Measurements from ENCODE around the gene ATP6AP1.

Gene ATP6AP1

GRCh38 chrX:154413142-154413541 lies 15.3 kb upstream of the ATP6AP1 start:
- Histone ChIP-seq H3K4me1 (ENCODE audit: low read length) (peaks cover 9% of the 10 kb centered on the region), H3K9me3 (ENCODE audit: insufficient read depth, low read length) (no peaks in the 10 kb centered on the region), H3K27me3 (ENCODE audit: low read depth, low read length) (no peaks in the 10 kb centered on the region), H3K36me3 (replicated peaks; ENCODE audit: low read depth, low read length) (peaks cover 6% of the 10 kb centered on the region), H4K20me1 (ENCODE audit: insufficient read depth, low read length) (no peaks in the 10 kb centered on the region), H3K27ac (ENCODE audit: low read length) (0 out of 2 replicates have a peak overlapping the region, but pooled peaks have one; percentile 73), H2AFZ (ENCODE audit: low read depth, low read length) (no peak overlapping the region), H3K4me2 (ENCODE audit: low read length) (peak overlapping the region; percentile 94), H3K79me2 (ENCODE audit: low read length) (peaks cover 21% of the 10 kb centered on the region), H3K4me3 (ENCODE audit: low read length) (no peak overlapping the region; the same call in 1 of the 2 replicates), H3K9ac (ENCODE audit: low read length) (0 out of 2 replicates have a peak overlapping the region, but pooled peaks have one; percentile 95)
- TF ChIP-seq EZH2phosphoT487 (IDR thresholded peaks at IDR 0.05; ENCODE audit: low read depth), result no peak
- TF ChIP-seq, protein P1, sequence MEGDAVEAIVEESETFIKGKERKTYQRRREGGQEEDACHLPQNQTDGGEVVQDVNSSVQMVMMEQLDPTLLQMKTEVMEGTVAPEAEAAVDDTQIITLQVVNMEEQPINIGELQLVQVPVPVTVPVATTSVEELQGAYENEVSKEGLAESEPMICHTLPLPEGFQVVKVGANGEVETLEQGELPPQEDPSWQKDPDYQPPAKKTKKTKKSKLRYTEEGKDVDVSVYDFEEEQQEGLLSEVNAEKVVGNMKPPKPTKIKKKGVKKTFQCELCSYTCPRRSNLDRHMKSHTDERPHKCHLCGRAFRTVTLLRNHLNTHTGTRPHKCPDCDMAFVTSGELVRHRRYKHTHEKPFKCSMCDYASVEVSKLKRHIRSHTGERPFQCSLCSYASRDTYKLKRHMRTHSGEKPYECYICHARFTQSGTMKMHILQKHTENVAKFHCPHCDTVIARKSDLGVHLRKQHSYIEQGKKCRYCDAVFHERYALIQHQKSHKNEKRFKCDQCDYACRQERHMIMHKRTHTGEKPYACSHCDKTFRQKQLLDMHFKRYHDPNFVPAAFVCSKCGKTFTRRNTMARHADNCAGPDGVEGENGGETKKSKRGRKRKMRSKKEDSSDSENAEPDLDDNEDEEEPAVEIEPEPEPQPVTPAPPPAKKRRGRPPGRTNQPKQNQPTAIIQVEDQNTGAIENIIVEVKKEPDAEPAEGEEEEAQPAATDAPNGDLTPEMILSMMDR (IDR thresholded peaks at IDR 0.05; ENCODE audit: low read depth, low read length), result no peak

GRCh38 chrX:154417157-154417556 lies 11.3 kb upstream of the ATP6AP1 start:
- peaks cover 9% of the 10 kb centered on the region for H3K36me3 ChIP-seq (replicated peaks; ENCODE audit: low read depth, low read length)
- no peak overlapping the region for H3K9ac ChIP-seq (ENCODE audit: low read length)
- TF ChIP-seq, protein P1 (IDR thresholded peaks at IDR 0.05; ENCODE audit: low read depth, low read length), result no peak
- no peak for TF ChIP-seq EZH2phosphoT487 (IDR thresholded peaks at IDR 0.05; ENCODE audit: low read depth)
- no peak overlapping the region for H3K4me2 ChIP-seq (ENCODE audit: low read length)
- no peaks in the 10 kb centered on the region for H4K20me1 ChIP-seq (ENCODE audit: insufficient read depth, low read length)
- H3K27ac ChIP-seq (ENCODE audit: low read length), result no peak overlapping the region
- H2AFZ ChIP-seq (ENCODE audit: low read depth, low read length), result no peak overlapping the region
- no peak overlapping the region for H3K4me3 ChIP-seq (ENCODE audit: low read length)
- peaks cover 7% of the 10 kb centered on the region for H3K79me2 ChIP-seq (ENCODE audit: low read length)
- no peaks in the 10 kb centered on the region for H3K9me3 ChIP-seq (ENCODE audit: insufficient read depth, low read length)
- peaks cover 27% of the 10 kb centered on the region for H3K4me1 ChIP-seq (ENCODE audit: low read length)
- no peaks in the 10 kb centered on the region for H3K27me3 ChIP-seq (ENCODE audit: low read depth, low read length)

DNA sequence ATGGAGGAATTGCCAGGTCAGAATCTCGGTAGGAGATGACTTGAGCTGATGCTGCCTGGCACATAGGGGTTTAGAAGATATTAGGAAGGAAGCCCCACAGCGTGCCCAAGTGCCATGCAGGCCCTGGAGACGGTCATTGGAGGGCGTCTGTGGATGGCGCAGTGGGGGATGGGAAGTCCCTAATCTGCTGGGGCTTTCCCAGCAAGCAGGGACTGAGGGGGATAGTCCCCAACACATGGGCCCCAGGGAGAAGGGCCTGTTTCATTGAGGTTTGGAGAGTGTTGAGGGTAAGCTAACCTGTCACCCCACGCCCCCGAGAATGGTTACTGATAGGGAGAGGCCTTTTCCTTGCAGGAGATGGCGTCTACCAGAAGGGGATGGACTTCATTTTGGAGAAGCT lies 9.3 kb upstream of the ATP6AP1 start:
- Histone ChIP-seq H3K27ac (ENCODE audit: low read length) (peak overlapping the region; percentile 61), H3K4me3 (ENCODE audit: low read length) (peak overlapping the region; percentile 55)
- TF ChIP-seq EZH2phosphoT487 (IDR thresholded peaks at IDR 0.05; ENCODE audit: low read depth), result no peak
- TF ChIP-seq, protein P1 (IDR thresholded peaks at IDR 0.05; ENCODE audit: low read depth, low read length), result no peak

GRCh38 chrX:154419688-154420401 lies 8.6 kb upstream of the ATP6AP1 start:
- Histone ChIP-seq H3K27ac (ENCODE audit: low read length) (peak overlapping the region; percentile 61), H3K27me3 (ENCODE audit: low read depth, low read length) (no peaks in the 10 kb centered on the region)

More for the DNA sequence above, 9.3 kb upstream of the ATP6AP1 start:
- H4K20me1 ChIP-seq (ENCODE audit: insufficient read depth, low read length), result no peaks in the 10 kb centered on the region
- peak overlapping the region; percentile 72 for H3K4me2 ChIP-seq (ENCODE audit: low read length)
- no peaks in the 10 kb centered on the region for H3K27me3 ChIP-seq (ENCODE audit: low read depth, low read length)
- no peaks in the 10 kb centered on the region for H3K79me2 ChIP-seq (ENCODE audit: low read length)
- H3K9ac ChIP-seq (ENCODE audit: low read length), result peak overlapping the region; percentile 53; the same call in 1 of the 2 replicates
- H2AFZ ChIP-seq (ENCODE audit: low read depth, low read length), result no peak overlapping the region
- peaks cover 18% of the 10 kb centered on the region for H3K4me1 ChIP-seq (ENCODE audit: low read length)
- H3K36me3 ChIP-seq (replicated peaks; ENCODE audit: low read depth, low read length), result peaks cover 7% of the 10 kb centered on the region
- H3K9me3 ChIP-seq (ENCODE audit: insufficient read depth, low read length), result no peaks in the 10 kb centered on the region

More at GRCh38 chrX:154419688-154420401, 8.6 kb upstream of the ATP6AP1 start:
- Histone ChIP-seq H3K9me3 (ENCODE audit: insufficient read depth, low read length) (no peaks in the 10 kb centered on the region), H3K4me2 (ENCODE audit: low read length) (peak overlapping the region; percentile 72), H3K79me2 (ENCODE audit: low read length) (no peaks in the 10 kb centered on the region), H2AFZ (ENCODE audit: low read depth, low read length) (no peak overlapping the region), H4K20me1 (ENCODE audit: insufficient read depth, low read length) (no peaks in the 10 kb centered on the region), H3K4me3 (ENCODE audit: low read length) (peak overlapping the region; percentile 55), H3K9ac (ENCODE audit: low read length) (peak overlapping the region; percentile 53; the same call in 1 of the 2 replicates), H3K4me1 (ENCODE audit: low read length) (peaks cover 18% of the 10 kb centered on the region), H3K36me3 (replicated peaks; ENCODE audit: low read depth, low read length) (peaks cover 7% of the 10 kb centered on the region)
- TF ChIP-seq EZH2phosphoT487 (IDR thresholded peaks at IDR 0.05; ENCODE audit: low read depth), result no peak
- TF ChIP-seq, protein P1 (IDR thresholded peaks at IDR 0.05; ENCODE audit: low read depth, low read length), result no peak
